OCI-LY1 (cell line): ENCODE measurements around the gene PCDHA5.
"Not testable (repeated sequence)": the region's sequence is repeated elsewhere in the genome, so short reads cannot be mapped to it uniquely, and the experiment has no call there.

Experiments used
- H2AFZ ChIP-seq: fragments of 200-600 bp; sonication (generic), shearing (Covaris generic); 2 replicates; pipeline ENCODE4 v1.6.0; 2014; ENCODE audit warnings: antibody characterized with exemption, mild to moderate bottlenecking, low read length
- H3F3A ChIP-seq: fragments of 200-600 bp; sonication (generic), shearing (Covaris generic); 2 replicates; pipeline ENCODE4 v1.6.0; 2014; ENCODE audit warnings: mild to moderate bottlenecking, antibody characterized with exemption, low read length, moderate library complexity; ENCODE audit not compliant: insufficient read depth
- H3K27ac ChIP-seq: fragments of 200-600 bp; sonication (generic); 2 replicates; pipeline ENCODE4 v1.5.1; 2014; ENCODE audit warnings: low read length, mixed run types, mild to moderate bottlenecking, low read depth; ENCODE audit not compliant: poor library complexity, severe bottlenecking
- H3K27me3 ChIP-seq: fragments of 200-600 bp; sonication (generic); 2 replicates; pipeline ENCODE4 v1.6.0; 2014; ENCODE audit warnings: antibody characterized with exemption, mild to moderate bottlenecking, low read length, moderate library complexity; ENCODE audit not compliant: insufficient read depth
- H3K36me3 ChIP-seq: fragments of 200-600 bp; sonication (generic); 2 replicates; pipeline ENCODE4 v1.6.1; 2014; ENCODE audit warnings: mild to moderate bottlenecking, antibody characterized with exemption, low read length, moderate library complexity, mixed read lengths; ENCODE audit not compliant: insufficient read depth
- H3K4me1 ChIP-seq: fragments of 200-600 bp; sonication (generic); 2 replicates; pipeline ENCODE4 v1.5.1; 2014; ENCODE audit warnings: mild to moderate bottlenecking, low read length, moderate library complexity; ENCODE audit not compliant: insufficient read depth, severe bottlenecking
- H3K4me2 ChIP-seq: fragments of 200-600 bp; sonication (generic), shearing (Covaris generic); 2 replicates; pipeline ENCODE4 v1.6.1; 2014; ENCODE audit warnings: low read length
- H3K4me3 ChIP-seq: fragments of 200-600 bp; sonication (generic); 2 replicates; pipeline ENCODE4 v1.5.1; 2014; ENCODE audit warnings: low read length, low read depth, mild to moderate bottlenecking, mixed read lengths; ENCODE audit not compliant: poor library complexity, severe bottlenecking
- H3K79me2 ChIP-seq: fragments of 200-600 bp; shearing (Covaris generic); 2 replicates; pipeline ENCODE4 v1.6.1; 2016; ENCODE audit warnings: mixed run types, low read length, mixed read lengths; ENCODE audit not compliant: insufficient read depth
- H3K9ac ChIP-seq: fragments of 200-600 bp; sonication (generic), shearing (Covaris generic); 2 replicates; pipeline ENCODE4 v1.6.1; 2014; ENCODE audit warnings: mild to moderate bottlenecking, low read length, mixed read lengths
- H3K9me2 ChIP-seq: fragments of 200-600 bp; sonication (generic), shearing (Covaris generic); 2 replicates; pipeline ENCODE4 v1.6.1; 2014; ENCODE audit warnings: low read depth, mild to moderate bottlenecking, low read length, mixed read lengths
- H3K9me3 ChIP-seq: fragments of 200-600 bp; shearing (Covaris generic); 2 replicates; pipeline ENCODE4 v1.6.1; 2014; ENCODE audit warnings: low read length, mixed read lengths
- H4K20me1 ChIP-seq: fragments of 200-600 bp; sonication (generic), shearing (Covaris generic); 2 replicates; pipeline ENCODE4 v1.6.0; 2016; ENCODE audit warnings: mild to moderate bottlenecking, low read length; ENCODE audit not compliant: insufficient read depth
- EZH2 ChIP-seq: fragments of 200-600 bp; sonication (generic), shearing (Covaris generic); IDR thresholded peaks from 2 replicates; pipeline ENCODE4 v1.8.0; 2017; ENCODE audit warnings: borderline replicate concordance, mixed run types, mild to moderate bottlenecking, antibody characterized with exemption, low read length, moderate library complexity, mixed read lengths
- TF ChIP-seq, protein P1 (sequence below): fragments of 200-600 bp; sonication (generic), shearing (Covaris generic); IDR thresholded peaks from 2 replicates; pipeline ENCODE4 v1.5.1; 2017; ENCODE audit warnings: mild to moderate bottlenecking, antibody characterized with exemption, low read length, moderate library complexity, mixed read lengths

PCDHA5 gene

DNA sequence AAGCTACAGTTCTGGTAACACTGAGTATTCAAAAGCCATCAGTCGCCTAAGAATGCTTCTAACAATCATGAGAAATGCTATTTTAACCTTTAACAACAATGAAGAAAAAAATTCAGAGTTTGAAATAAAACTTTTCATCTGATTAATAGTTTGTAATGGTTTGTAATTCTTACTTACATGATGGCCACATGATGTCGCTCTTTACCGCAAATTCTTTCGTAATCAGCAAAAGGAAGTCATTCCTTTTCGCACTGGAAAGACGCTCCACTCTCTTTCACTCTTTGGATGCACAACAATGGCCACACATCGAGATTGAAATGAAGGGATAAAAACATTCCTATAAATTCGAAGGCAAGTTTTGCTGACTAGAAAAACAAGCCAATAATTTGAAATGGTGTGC is 12.6 kb downstream of the PCDHA5 start, which contains the start of gene PCDHA7:
Gene PCDHA7 (plus strand): TSS at position 277 of the 400 bp plus-strand sequence. CDS start 115 bp downstream, at position 392.
- TF ChIP-seq EZH2, result no peak
- TF ChIP-seq, protein P1, sequence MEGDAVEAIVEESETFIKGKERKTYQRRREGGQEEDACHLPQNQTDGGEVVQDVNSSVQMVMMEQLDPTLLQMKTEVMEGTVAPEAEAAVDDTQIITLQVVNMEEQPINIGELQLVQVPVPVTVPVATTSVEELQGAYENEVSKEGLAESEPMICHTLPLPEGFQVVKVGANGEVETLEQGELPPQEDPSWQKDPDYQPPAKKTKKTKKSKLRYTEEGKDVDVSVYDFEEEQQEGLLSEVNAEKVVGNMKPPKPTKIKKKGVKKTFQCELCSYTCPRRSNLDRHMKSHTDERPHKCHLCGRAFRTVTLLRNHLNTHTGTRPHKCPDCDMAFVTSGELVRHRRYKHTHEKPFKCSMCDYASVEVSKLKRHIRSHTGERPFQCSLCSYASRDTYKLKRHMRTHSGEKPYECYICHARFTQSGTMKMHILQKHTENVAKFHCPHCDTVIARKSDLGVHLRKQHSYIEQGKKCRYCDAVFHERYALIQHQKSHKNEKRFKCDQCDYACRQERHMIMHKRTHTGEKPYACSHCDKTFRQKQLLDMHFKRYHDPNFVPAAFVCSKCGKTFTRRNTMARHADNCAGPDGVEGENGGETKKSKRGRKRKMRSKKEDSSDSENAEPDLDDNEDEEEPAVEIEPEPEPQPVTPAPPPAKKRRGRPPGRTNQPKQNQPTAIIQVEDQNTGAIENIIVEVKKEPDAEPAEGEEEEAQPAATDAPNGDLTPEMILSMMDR, result no peak
- no peak within 1 kb of the TSS for H3K27ac ChIP-seq

DNA sequence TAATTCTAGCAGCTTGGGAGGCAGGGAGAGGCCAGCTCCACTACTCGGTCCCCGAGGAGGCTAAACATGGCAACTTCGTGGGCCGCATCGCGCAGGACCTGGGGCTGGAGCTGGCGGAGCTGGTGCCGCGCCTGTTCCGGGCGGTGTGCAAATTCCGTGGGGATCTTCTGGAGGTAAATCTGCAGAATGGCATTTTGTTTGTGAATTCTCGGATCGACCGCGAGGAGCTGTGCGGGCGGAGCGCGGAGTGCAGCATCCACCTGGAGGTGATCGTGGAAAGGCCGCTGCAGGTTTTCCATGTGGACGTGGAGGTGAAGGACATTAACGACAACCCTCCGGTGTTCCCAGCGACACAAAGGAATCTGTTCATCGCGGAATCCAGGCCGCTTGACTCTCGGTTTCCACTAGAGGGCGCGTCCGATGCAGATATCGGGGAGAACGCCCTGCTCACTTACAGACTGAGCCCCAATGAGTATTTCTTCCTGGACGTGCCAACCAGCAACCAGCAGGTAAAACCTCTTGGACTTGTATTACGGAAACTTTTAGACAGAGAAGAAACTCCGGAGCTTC is 13.1 kb downstream of the PCDHA5 start:
- H3K4me1 ChIP-seq, H3K4me3 ChIP-seq, H3K79me2 ChIP-seq, H3K9me2 ChIP-seq, H3K27me3 ChIP-seq, H2AFZ ChIP-seq, H3K9me3 ChIP-seq, H3K36me3 ChIP-seq, H3K4me2 ChIP-seq, H3F3A ChIP-seq, H4K20me1 ChIP-seq, H3K27ac ChIP-seq, H3K9ac ChIP-seq: not testable (repeated sequence)

More for the DNA sequence above, 12.6 kb downstream of the PCDHA5 start, which contains the start of gene PCDHA7:
- Histone ChIP-seq H3K4me2 (no peak within 1 kb of the TSS), H3K27me3 (no peaks in the 10 kb centered on the region), H3K4me3 (no peak within 1 kb of the TSS), H3K9me3 (no peaks in the 10 kb centered on the region), H2AFZ (no peak within 1 kb of the TSS), H3K9me2 (no peaks in the 10 kb centered on the region), H3K36me3 (no peaks in the 10 kb centered on the region), H4K20me1 (no peaks in the 10 kb centered on the region), H3F3A (no peaks in the 10 kb centered on the region), H3K4me1 (no peaks in the 10 kb centered on the region), H3K79me2 (no peaks in the 10 kb centered on the region), H3K9ac (no peak within 1 kb of the TSS)

DNA sequence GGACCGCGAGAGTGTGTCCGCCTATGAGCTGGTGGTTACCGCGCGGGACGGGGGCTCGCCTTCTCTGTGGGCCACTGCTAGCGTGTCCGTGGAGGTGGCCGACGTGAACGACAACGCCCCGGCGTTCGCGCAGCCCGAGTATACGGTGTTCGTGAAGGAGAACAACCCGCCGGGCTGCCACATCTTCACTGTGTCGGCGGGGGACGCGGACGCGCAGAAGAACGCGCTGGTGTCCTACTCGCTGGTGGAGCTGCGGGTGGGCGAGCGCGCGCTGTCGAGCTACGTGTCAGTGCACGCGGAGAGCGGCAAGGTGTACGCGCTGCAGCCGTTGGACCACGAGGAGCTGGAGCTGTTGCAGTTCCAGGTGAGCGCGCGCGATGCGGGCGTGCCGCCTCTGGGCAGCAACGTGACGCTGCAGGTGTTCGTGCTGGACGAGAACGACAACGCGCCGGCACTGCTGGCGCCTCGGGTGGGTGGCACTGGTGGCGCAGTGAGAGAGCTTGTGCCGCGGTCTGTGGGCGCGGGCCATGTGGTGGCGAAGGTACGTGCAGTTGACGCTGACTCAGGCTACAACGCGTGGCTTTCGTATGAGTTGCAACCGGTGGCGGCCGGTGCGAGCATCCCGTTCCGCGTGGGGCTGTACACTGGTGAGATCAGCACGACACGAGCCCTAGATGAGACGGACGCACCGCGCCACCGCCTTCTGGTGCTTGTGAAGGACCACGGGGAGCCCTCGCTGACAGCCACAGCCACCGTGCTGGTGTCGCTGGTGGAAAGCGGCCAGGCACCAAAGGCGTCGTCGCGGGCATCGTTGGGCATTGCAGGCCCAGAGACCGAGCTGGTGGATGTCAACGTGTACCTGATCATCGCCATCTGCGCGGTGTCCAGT is 14.5 kb downstream of the PCDHA5 start:
- no peaks in the 10 kb centered on the region for H3K27me3 ChIP-seq
- H4K20me1 ChIP-seq, result no peaks in the 10 kb centered on the region
- H3K9ac ChIP-seq, result no peak overlapping the region
- H3K4me1 ChIP-seq, result no peaks in the 10 kb centered on the region
- H3K36me3 ChIP-seq, result no peaks in the 10 kb centered on the region
- no peaks in the 10 kb centered on the region for H3F3A ChIP-seq
- no peaks in the 10 kb centered on the region for H3K79me2 ChIP-seq
- no peak for TF ChIP-seq EZH2
- TF ChIP-seq, protein P1, result no peak
- H3K4me3 ChIP-seq, result no peak overlapping the region
- no peak overlapping the region for H2AFZ ChIP-seq
- no peaks in the 10 kb centered on the region for H3K9me3 ChIP-seq
- no peak overlapping the region for H3K4me2 ChIP-seq
- H3K27ac ChIP-seq, result no peak overlapping the region
- no peaks in the 10 kb centered on the region for H3K9me2 ChIP-seq
